ENCODE data around the gene SPRY2.

Gene SPRY2

GRCh38 chr13:80303225-80303811 is 37.6 kb downstream of the SPRY2 start:
- no peak overlapping the region for H3K4me3 ChIP-seq (ENCODE audit: low read length)
- no peak for DNase-seq (ENCODE audit: low read depth)
- TF ChIP-seq, protein P1, sequence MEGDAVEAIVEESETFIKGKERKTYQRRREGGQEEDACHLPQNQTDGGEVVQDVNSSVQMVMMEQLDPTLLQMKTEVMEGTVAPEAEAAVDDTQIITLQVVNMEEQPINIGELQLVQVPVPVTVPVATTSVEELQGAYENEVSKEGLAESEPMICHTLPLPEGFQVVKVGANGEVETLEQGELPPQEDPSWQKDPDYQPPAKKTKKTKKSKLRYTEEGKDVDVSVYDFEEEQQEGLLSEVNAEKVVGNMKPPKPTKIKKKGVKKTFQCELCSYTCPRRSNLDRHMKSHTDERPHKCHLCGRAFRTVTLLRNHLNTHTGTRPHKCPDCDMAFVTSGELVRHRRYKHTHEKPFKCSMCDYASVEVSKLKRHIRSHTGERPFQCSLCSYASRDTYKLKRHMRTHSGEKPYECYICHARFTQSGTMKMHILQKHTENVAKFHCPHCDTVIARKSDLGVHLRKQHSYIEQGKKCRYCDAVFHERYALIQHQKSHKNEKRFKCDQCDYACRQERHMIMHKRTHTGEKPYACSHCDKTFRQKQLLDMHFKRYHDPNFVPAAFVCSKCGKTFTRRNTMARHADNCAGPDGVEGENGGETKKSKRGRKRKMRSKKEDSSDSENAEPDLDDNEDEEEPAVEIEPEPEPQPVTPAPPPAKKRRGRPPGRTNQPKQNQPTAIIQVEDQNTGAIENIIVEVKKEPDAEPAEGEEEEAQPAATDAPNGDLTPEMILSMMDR (conservative IDR thresholded peaks at IDR 0.05; ENCODE audit: low read length), result no peak

- TF ChIP-seq, protein P1 (conservative IDR thresholded peaks at IDR 0.05; ENCODE audit: low read length), result no peak
- DNase-seq (ENCODE audit: low read depth), result no peak
- H3K4me3 ChIP-seq (ENCODE audit: low read length), result no peak overlapping the region
These were observed 41.9 kb downstream of the SPRY2 start for GRCh38 chr13:80299046-80299445.

GRCh38 chr13:80297503-80297902 is 43.4 kb downstream of the SPRY2 start:
- TF ChIP-seq, protein P1 (conservative IDR thresholded peaks at IDR 0.05; ENCODE audit: low read length), result no peak
- no peak for DNase-seq (ENCODE audit: low read depth)
- no peak overlapping the region for H3K4me3 ChIP-seq (ENCODE audit: low read length)

DNA sequence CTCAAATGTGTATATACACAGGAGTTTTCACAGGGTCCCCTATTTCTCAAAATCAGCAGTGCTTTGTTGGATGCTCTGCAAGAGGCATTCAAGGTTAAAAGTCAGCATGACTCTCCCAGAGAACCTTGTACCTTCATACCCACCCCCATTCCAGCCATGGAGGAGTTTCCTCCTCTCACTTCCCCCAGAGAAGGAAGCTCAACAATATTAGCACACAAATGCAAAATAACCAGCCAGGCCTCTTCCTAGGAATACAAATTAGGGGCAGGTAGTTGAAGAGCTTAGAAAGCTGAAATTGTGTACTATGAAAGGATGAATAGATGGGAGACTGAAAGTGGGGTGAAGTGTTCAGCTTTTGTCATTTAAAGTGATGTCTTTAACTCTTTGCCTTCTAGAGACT is 43.8 kb downstream of the SPRY2 start:
- no peak overlapping the region for H3K4me3 ChIP-seq (ENCODE audit: low read length)
- TF ChIP-seq, protein P1 (conservative IDR thresholded peaks at IDR 0.05; ENCODE audit: low read length), result no peak
- no peak for DNase-seq (ENCODE audit: low read depth)

DNA sequence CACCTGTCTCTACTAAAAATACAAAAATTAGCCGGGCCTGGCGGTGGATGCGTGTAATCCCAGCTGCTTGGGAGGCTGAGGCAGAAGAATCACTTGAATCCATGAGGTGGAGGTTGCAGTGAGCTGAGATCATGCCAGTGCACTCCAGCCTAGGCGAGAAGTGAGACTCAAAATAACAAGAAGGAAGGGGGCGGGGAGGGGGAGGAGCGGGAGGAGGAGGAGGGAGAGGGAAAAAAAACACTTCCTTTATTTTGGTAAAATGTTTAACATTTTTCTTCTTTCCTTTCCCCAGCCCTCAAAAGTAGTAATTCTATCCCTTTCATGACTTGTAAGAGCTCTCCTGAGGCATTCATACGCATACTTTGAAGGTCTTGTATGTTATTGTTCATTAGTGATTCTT is 44.3 kb downstream of the SPRY2 start:
- DNase-seq (ENCODE audit: low read depth), result no peak
- TF ChIP-seq, protein P1 (conservative IDR thresholded peaks at IDR 0.05; ENCODE audit: low read length), result no peak
- H3K4me3 ChIP-seq (ENCODE audit: low read length), result no peak overlapping the region

DNA sequence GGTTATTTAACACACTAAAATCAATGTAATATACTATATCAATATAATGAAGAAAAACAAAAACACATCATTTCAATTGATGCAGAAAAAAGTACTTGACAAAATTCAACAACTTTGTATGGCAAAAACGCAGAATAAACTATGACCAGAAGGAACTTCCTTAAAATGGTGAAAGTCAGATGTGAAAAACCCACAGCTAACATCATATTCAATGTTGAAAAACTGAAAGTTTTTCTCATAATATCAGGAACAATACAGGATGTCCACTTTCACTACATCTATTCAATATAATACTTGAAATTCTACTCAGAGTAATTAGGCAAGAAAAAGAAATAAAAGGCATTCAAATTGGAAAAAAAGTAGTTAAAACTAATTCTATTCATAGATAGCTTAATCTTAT is 50.3 kb downstream of the SPRY2 start:
- no peak for DNase-seq (ENCODE audit: low read depth)
- H3K4me3 ChIP-seq (ENCODE audit: low read length), result no peak overlapping the region
- TF ChIP-seq, protein P1 (conservative IDR thresholded peaks at IDR 0.05; ENCODE audit: low read length), result no peak

Data from AG10803 (cell line).